ENCODE measurements around the gene KRTAP4-5. TPM values are rescaled to one million over a fixed set of nuclear protein-coding genes. Genes with fewer than 3 reads are reported as not detected.

The KRTAP4-5 gene
- polyA plus RNA-seq, 1 donor (not counting 4 experiments of a cell fraction or from before 2014, with no cell fraction given), result not detected

GRCh38 chr17:41133880-41134735 lies 15.5 kb downstream of the KRTAP4-5 start:
- Histone ChIP-seq H3K4me2 (ENCODE audit: control insufficient read depth, extremely low read depth, insufficient read depth, low read depth, low read length) (no peak overlapping the region), H3K27ac (ENCODE audit: control insufficient read depth, insufficient read depth, low read length) (no peak overlapping the region), H3K27me3 (ENCODE audit: control insufficient read depth, extremely low read depth, insufficient read depth, low read length) (no peaks in the 10 kb centered on the region), H3K36me3 (ENCODE audit: control insufficient read depth in 2 of 2, extremely low read depth in 1 of 2, insufficient read depth in 2 of 2, low read length in 2 of 2) (no peaks in the 10 kb centered on the region), H3K9me3 (ENCODE audit: control insufficient read depth, low read depth, low read length) (no peaks in the 10 kb centered on the region), H3K4me1 (ENCODE audit: control insufficient read depth, extremely low read depth, insufficient read depth, low read length) (peaks cover 30% of the 10 kb centered on the region), H3K9me1 (ENCODE audit: control insufficient read depth, extremely low read depth, insufficient read depth, low read length) (no peaks in the 10 kb centered on the region), H4K20me1 (ENCODE audit: control insufficient read depth, extremely low read depth, insufficient read depth, low read length) (no peaks in the 10 kb centered on the region), H3K9ac (ENCODE audit: control insufficient read depth, extremely low read depth, insufficient read depth, low read length) (no peak overlapping the region), H3K4me3 (ENCODE audit: control insufficient read depth in 2 of 3, extremely low read depth in 1 of 3, insufficient read depth in 2 of 3, low read depth in 1 of 3, low read length in 3 of 3) (no peak overlapping the region), H2AFZ (ENCODE audit: control insufficient read depth, low read length) (peak overlapping the region; percentile 1), H3K79me2 (ENCODE audit: control insufficient read depth, insufficient read depth, low read length) (no peaks in the 10 kb centered on the region)
- TF ChIP-seq EZH2 (IDR thresholded peaks at IDR 0.05; ENCODE audit: low read length), result no peak
- TF ChIP-seq CTCF (optimal IDR thresholded peaks at IDR 0.05 in 1 of 3, IDR thresholded peaks at IDR 0.05 in 1 of 3, conservative IDR thresholded peaks at IDR 0.05 in 1 of 3; ENCODE audit: extremely low read depth in 1 of 3, insufficient read depth in 2 of 3, low read length in 3 of 3), result no peak
- dilution Hi-C loops (cut with MboI; ENCODE audit: extremely low pct_ligation_motif_present, low sequenced_read_pairs), result no loop called here
- DNase-seq (ENCODE audit: low read depth, low spot score) (no peak), FAIRE-seq (no peak)

- peak overlapping the region; percentile 72 for H2AFZ ChIP-seq (ENCODE audit: control insufficient read depth, low read length)
- H3K79me2 ChIP-seq (ENCODE audit: control insufficient read depth, insufficient read depth, low read length), result no peaks in the 10 kb centered on the region
- peak overlapping the region; percentile 53 for H3K4me2 ChIP-seq (ENCODE audit: control insufficient read depth, extremely low read depth, insufficient read depth, low read depth, low read length)
- peak; percentile 98 for FAIRE-seq
- peak; percentile 48 for DNase-seq (ENCODE audit: low read depth, low spot score)
- H3K27ac ChIP-seq (ENCODE audit: control insufficient read depth, insufficient read depth, low read length), result peak overlapping the region; percentile 74
- no peaks in the 10 kb centered on the region for H3K27me3 ChIP-seq (ENCODE audit: control insufficient read depth, extremely low read depth, insufficient read depth, low read length)
- H3K36me3 ChIP-seq (ENCODE audit: control insufficient read depth in 2 of 2, extremely low read depth in 1 of 2, insufficient read depth in 2 of 2, low read length in 2 of 2), result no peaks in the 10 kb centered on the region
- no peak overlapping the region for H3K4me3 ChIP-seq (ENCODE audit: control insufficient read depth in 2 of 3, extremely low read depth in 1 of 3, insufficient read depth in 2 of 3, low read depth in 1 of 3, low read length in 3 of 3)
- dilution Hi-C loops (cut with MboI; ENCODE audit: extremely low pct_ligation_motif_present, low sequenced_read_pairs), result no loop called here
- no peak overlapping the region for H3K9ac ChIP-seq (ENCODE audit: control insufficient read depth, extremely low read depth, insufficient read depth, low read length)
- peaks cover 30% of the 10 kb centered on the region for H3K4me1 ChIP-seq (ENCODE audit: control insufficient read depth, extremely low read depth, insufficient read depth, low read length)
- H4K20me1 ChIP-seq (ENCODE audit: control insufficient read depth, extremely low read depth, insufficient read depth, low read length), result no peaks in the 10 kb centered on the region
- H3K9me3 ChIP-seq (ENCODE audit: control insufficient read depth, low read depth, low read length), result no peaks in the 10 kb centered on the region
- H3K9me1 ChIP-seq (ENCODE audit: control insufficient read depth, extremely low read depth, insufficient read depth, low read length), result no peaks in the 10 kb centered on the region
- no peak for TF ChIP-seq EZH2 (IDR thresholded peaks at IDR 0.05; ENCODE audit: low read length)
- no peak for TF ChIP-seq CTCF (optimal IDR thresholded peaks at IDR 0.05 in 1 of 3, IDR thresholded peaks at IDR 0.05 in 1 of 3, conservative IDR thresholded peaks at IDR 0.05 in 1 of 3; ENCODE audit: extremely low read depth in 1 of 3, insufficient read depth in 2 of 3, low read length in 3 of 3)
Measured at GRCh38 chr17:41131979-41132378, 17.6 kb downstream of the KRTAP4-5 start.
